ENCODE results near the gene DEUP1. TPM values are rescaled to one million over a fixed set of nuclear protein-coding genes. Genes with fewer than 3 reads are reported as not detected.

DEUP1 gene
- total and polyA plus RNA-seq, 2 donors (not counting 1 experiment from before 2014, with no cell fraction given), result not detected

DNA sequence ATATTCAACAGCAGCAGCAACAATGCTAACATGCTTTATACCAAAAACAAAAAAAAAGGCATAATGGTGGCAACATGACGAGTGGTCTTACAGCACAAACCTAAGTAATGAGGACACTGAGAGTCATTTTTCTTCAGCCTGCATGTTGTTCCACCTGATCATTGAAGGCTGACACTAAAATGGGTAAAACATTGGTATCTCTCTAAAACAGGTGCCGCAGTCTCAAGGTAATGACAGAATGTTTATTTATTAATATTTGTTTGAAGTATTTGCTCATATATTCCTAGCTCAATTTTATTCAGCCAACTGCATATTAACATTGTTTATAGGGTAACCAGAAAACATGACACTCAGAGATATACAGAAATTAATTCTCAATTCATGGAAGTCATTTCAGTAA is 8.3 kb upstream of the DEUP1 start:
- H3K4me1 Mint-ChIP-seq, result no peaks in the 10 kb centered on the region
- intact Hi-C loops (cut with micrococcal nuclease), result no loop called here
- H3K79me2 ChIP-seq (ENCODE audit: control insufficient read depth, insufficient read depth, low read length), result no peaks in the 10 kb centered on the region
- H3K27me3 Mint-ChIP-seq, result peaks cover 8% of the 10 kb centered on the region
- no peaks in the 10 kb centered on the region for H3K36me3 ChIP-seq (replicated peaks in 1 of 2; ENCODE audit: control extremely low read depth in 1 of 2, control insufficient read depth in 1 of 2, extremely low read depth in 1 of 2, insufficient read depth in 2 of 2, low read length in 1 of 2)
- no peaks in the 10 kb centered on the region for H3K4me1 ChIP-seq (ENCODE audit: control insufficient read depth in 2 of 2, insufficient read depth in 2 of 2, low read length in 2 of 2)
- peaks cover 0 to 1% (median 0%) of the 10 kb centered on the region in 3 donors for H3K9me3 ChIP-seq (ENCODE audit: control extremely low read depth in 1 of 3, control insufficient read depth in 2 of 3, insufficient read depth in 1 of 3, low read length in 2 of 3)
- no peak overlapping the region for H3K27ac Mint-ChIP-seq
- H3K27me3 ChIP-seq (replicated peaks in 1 of 4; ENCODE audit: control extremely low read depth in 1 of 4, control insufficient read depth in 3 of 4, insufficient read depth in 4 of 4, low read length in 3 of 4), result no peaks in the 10 kb centered on the region
- ATAC-seq (ENCODE audit: low read depth), result no peak
- no peak overlapping the region for H3K4me3 ChIP-seq (ENCODE audit: control extremely low read depth in 1 of 5, extremely low read depth in 1 of 5, insufficient read depth in 1 of 5, low read depth in 2 of 5, low read length in 4 of 5)
- CTCF ChIA-PET, result no interaction called here
- WGBS (ENCODE audit: insufficient coverage), result 89% methylated on average over 1 of the region's 2 CpGs
- H4K20me1 ChIP-seq (ENCODE audit: control insufficient read depth, insufficient read depth, low read length, poor library complexity, severe bottlenecking), result no peaks in the 10 kb centered on the region
- H3K9ac ChIP-seq (ENCODE audit: low read length), result no peak overlapping the region
- H2AFZ ChIP-seq (ENCODE audit: insufficient read depth, low read depth, low read length, poor library complexity, severe bottlenecking), result no peak overlapping the region
- no peak for TF ChIP-seq EZH2 (IDR thresholded peaks at IDR 0.05; ENCODE audit: borderline replicate concordance, insufficient read depth, low read depth, low read length, poor library complexity, severe bottlenecking)
- TF ChIP-seq, protein P1, sequence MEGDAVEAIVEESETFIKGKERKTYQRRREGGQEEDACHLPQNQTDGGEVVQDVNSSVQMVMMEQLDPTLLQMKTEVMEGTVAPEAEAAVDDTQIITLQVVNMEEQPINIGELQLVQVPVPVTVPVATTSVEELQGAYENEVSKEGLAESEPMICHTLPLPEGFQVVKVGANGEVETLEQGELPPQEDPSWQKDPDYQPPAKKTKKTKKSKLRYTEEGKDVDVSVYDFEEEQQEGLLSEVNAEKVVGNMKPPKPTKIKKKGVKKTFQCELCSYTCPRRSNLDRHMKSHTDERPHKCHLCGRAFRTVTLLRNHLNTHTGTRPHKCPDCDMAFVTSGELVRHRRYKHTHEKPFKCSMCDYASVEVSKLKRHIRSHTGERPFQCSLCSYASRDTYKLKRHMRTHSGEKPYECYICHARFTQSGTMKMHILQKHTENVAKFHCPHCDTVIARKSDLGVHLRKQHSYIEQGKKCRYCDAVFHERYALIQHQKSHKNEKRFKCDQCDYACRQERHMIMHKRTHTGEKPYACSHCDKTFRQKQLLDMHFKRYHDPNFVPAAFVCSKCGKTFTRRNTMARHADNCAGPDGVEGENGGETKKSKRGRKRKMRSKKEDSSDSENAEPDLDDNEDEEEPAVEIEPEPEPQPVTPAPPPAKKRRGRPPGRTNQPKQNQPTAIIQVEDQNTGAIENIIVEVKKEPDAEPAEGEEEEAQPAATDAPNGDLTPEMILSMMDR (IDR thresholded peaks at IDR 0.05), result no peak
- peaks cover 2% of the 10 kb centered on the region for H3K9me3 Mint-ChIP-seq (ENCODE audit: insufficient read depth)
- no peak overlapping the region for H3K4me3 Mint-ChIP-seq
- POLR2A ChIA-PET, result no interaction called here
- no peak for DNase-seq
- H3K4me2 ChIP-seq (replicated peaks; ENCODE audit: low read depth, low read length, poor library complexity, severe bottlenecking), result no peak overlapping the region
- no peak overlapping the region for H3K27ac ChIP-seq (ENCODE audit: low read length in 2 of 2)

DNA sequence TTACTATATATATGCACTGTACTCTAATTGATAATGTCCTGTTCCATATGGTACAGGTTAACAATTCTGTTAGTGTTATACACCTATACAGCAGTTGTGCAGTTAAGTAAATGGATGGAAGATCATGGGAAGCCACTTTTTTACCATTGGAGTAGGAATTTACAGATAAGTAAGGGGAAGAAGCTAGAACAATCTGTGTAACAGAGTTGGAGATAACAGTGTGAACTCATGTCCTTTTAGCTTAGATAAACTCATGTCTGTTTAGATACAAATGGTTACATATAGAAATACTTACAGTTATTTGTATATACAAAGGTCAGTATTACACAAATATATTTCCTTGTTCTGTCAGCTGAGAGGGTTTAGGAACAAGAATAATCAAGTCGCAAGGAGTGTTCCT is 6.8 kb upstream of the DEUP1 start:
- no peak for ATAC-seq (ENCODE audit: low read depth)
- ChIA-PET POLR2A (interaction anchor here (0.6 kb wide), 1 partner anchor 612 kb away, joined by 3 read pairs; no protein-coding TSS in a partner anchor), CTCF (no interaction called here)
- Histone ChIP-seq H3K9ac (ENCODE audit: low read length) (no peak overlapping the region), H3K27me3 (replicated peaks in 1 of 4; ENCODE audit: control extremely low read depth in 1 of 4, control insufficient read depth in 3 of 4, insufficient read depth in 4 of 4, low read length in 3 of 4) (no peaks in the 10 kb centered on the region), H3K9me3 (ENCODE audit: control extremely low read depth in 1 of 3, control insufficient read depth in 2 of 3, insufficient read depth in 1 of 3, low read length in 2 of 3) (peaks cover 0 to 1% (median 0%) of the 10 kb centered on the region in 3 donors), H3K4me1 (ENCODE audit: control insufficient read depth in 2 of 2, insufficient read depth in 2 of 2, low read length in 2 of 2) (no peaks in the 10 kb centered on the region), H3K79me2 (ENCODE audit: control insufficient read depth, insufficient read depth, low read length) (no peaks in the 10 kb centered on the region), H3K4me2 (replicated peaks; ENCODE audit: low read depth, low read length, poor library complexity, severe bottlenecking) (no peak overlapping the region), H3K4me3 (ENCODE audit: control extremely low read depth in 1 of 5, extremely low read depth in 1 of 5, insufficient read depth in 1 of 5, low read depth in 2 of 5, low read length in 4 of 5) (no peak overlapping the region), H4K20me1 (ENCODE audit: control insufficient read depth, insufficient read depth, low read length, poor library complexity, severe bottlenecking) (no peaks in the 10 kb centered on the region), H3K27ac (ENCODE audit: low read length in 2 of 2) (no peak overlapping the region), H2AFZ (ENCODE audit: insufficient read depth, low read depth, low read length, poor library complexity, severe bottlenecking) (no peak overlapping the region), H3K36me3 (replicated peaks in 1 of 2; ENCODE audit: control extremely low read depth in 1 of 2, control insufficient read depth in 1 of 2, extremely low read depth in 1 of 2, insufficient read depth in 2 of 2, low read length in 1 of 2) (no peaks in the 10 kb centered on the region)
- Mint-ChIP-seq H3K27me3 (peaks cover 13% of the 10 kb centered on the region), H3K9me3 (ENCODE audit: insufficient read depth) (no peaks in the 10 kb centered on the region), H3K4me1 (no peaks in the 10 kb centered on the region), H3K27ac (no peak overlapping the region), H3K4me3 (no peak overlapping the region)
- intact Hi-C loops (cut with micrococcal nuclease), result no loop called here
- no peak for DNase-seq
- WGBS (ENCODE audit: insufficient coverage), result no CpG with 5 or more reads among the region's 1 CpG
- TF ChIP-seq EZH2 (IDR thresholded peaks at IDR 0.05; ENCODE audit: borderline replicate concordance, insufficient read depth, low read depth, low read length, poor library complexity, severe bottlenecking), result no peak
- TF ChIP-seq, protein P1 (IDR thresholded peaks at IDR 0.05), result no peak
